22Rv1 (cell line): ENCODE results near the gene UIMC1.

Experiments
- H3K27ac ChIP-seq: fragments of 450-650 bp; 2 replicates; pipeline ENCODE4 v1.5.1; 2017
- CTCF ChIP-seq: fragments of 450-650 bp; IDR thresholded peaks from 2 replicates; pipeline ENCODE4 v1.5.1; 2017; ENCODE audit warnings: mild to moderate bottlenecking
- ZFX ChIP-seq: fragments of 450-650 bp; IDR thresholded peaks from 2 replicates; pipeline ENCODE4 v1.6.1; 2017; ENCODE audit warnings: antibody characterized with exemption, borderline replicate concordance

The UIMC1 gene

GRCh38 chr5:176902911-176903664 lies 103.5 kb downstream of the UIMC1 start:
- TF ChIP-seq ZFX (no peak), CTCF (no peak)
- no peak overlapping the region for H3K27ac ChIP-seq

DNA sequence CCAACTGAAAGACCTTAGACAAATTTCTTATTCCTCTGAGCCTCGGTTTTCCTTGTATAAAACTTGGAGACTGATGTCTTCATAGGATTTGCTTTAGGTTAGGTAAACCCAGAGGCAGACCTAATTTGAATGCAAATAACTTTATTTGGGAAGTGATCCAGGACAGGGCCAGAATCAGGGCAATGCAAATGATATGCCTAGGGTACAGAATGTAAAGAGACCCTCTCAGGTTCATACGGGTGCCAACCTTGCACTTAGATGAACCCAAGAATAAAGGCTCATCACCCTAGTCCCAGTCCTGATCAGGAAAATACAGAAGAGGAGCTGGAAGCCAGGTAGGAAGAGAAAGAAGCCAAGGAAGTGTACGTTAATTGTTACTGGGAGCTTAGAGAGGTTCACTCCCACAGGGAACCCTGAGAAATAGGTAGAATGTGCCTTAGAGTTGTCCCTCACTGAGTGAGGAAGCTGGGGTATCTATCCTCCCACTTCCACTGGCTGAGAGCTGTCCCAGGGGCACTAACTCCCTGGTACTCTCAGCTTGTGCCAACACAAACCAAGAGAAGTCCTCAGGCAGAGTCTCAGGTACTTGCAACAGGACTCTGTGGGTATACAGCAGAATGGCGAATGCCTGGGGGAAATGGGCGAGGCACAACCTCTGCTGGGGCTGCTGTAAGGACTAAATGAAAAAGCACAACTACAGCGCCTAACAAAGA lies 104.3 kb downstream of the UIMC1 start:
- H3K27ac ChIP-seq, result no peak overlapping the region
- TF ChIP-seq ZFX, result no peak
- no peak for TF ChIP-seq CTCF

DNA sequence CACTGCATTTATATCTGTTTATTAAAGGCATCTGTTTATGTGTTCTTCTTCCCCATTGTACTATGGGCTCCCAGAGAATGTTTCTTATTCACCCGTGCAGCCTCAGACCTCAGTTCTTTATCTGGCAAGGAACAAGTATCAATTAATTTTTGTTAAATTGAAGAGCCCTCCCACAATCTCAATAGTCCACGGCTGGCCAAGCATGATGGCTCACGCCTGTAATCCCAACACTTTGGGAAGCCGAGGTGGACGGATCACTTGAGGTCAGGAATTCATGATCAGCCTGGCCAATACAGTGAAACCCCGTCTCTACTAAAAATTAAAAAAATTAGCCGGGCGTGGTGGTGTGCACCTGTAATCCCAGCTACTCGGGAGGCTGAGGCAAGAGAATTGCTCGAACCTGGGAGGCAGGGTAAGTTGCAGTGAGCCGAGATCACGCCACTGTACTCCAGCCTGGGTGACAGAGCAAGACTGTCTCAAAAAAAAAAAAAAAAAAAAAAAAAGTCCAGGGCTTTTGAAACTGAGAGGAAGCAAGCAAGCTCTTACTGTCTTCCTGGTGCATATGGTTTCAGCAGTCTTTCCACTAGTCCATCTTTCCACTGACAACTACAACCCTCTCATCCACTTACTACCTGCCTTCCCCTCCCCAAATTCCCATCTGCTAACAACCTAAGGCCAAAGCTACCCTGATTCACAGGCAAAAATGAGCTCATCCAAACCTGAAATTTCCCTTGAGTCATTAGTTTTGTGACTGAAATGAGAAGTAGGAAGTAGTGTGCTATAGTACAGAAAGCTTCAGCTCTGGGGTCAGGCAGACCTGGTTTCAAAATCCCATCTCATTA lies 105.1 kb downstream of the UIMC1 start:
- no peak overlapping the region for H3K27ac ChIP-seq
- TF ChIP-seq ZFX, result no peak
- no peak for TF ChIP-seq CTCF

DNA sequence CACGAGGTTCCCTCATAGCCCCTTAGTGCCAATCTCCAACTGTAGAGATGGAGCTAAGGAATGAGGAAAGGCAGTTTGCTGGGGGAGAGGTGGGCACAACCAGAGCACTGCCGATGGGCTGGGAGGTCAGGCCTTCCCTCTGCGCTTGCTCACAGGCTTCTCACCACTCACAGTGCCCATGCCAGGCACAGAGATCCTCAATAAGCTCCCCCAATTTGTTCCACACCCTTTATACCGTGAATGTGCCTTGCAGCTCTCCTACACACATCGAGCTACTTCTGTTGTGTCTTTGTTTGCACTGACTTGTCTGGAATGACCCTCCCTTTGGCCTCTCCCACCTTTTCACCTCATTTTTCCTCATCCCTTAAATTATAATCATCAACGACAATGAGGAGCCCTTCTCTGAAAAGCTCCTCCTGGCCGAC lies 105.8 kb downstream of the UIMC1 start:
- TF ChIP-seq CTCF (no peak), ZFX (no peak)
- no peak overlapping the region for H3K27ac ChIP-seq

DNA sequence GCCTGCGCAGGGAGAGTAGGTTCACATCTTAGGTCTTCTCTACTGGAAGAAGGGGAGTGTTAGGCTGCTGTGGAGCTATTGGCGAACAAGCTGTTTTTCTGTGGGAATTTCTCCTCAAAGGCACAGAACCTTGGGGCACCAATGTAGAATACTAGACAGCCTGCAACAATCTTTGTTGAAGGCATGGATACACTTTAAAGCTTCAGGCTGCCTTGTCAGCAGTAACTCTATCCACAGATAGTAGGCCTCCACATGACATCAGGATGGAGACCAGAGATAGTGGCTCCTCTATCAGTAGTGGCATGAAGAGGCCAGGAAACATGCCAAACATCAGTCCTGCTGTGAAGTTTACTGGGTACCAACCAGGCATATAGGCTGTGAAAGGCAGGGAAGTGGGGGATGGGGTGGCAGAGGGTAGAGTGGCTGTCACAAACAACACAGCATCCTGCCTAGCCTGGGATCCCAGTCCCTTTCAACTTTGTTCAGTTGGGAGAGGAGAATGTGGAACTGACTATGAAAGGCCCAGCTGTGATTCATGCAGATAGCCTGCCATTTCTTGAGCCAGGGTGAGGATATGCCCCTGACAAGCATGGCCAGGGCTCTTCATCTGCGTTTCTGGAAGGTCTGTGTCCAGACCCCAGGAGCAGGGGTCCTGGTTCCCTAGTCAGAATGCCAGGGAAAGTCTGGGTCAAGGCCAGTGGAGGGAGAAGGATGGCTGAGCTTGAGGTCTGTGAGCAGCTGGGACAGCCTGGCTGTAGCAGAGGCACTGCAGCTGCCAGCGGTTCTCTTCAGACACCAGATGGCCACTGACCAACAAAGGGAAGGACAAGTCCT lies 106.4 kb downstream of the UIMC1 start:
- TF ChIP-seq ZFX (no peak), CTCF (no peak)
- no peak overlapping the region for H3K27ac ChIP-seq

- no peak for TF ChIP-seq ZFX
- TF ChIP-seq CTCF, result no peak
- no peak within 1 kb of the TSS for H3K27ac ChIP-seq
Observed at GRCh38 chr5:176899296-176899891, 107.2 kb downstream of the UIMC1 start, which contains the start of gene HK3. Gene HK3, minus strand, starts transcription at chr5:176899346. Its CDS starts 3,187 bp downstream, at chr5:176896159.
